ENCODE data around the gene CCNT2.

Gene CCNT2

GRCh38 chr2:134911400-134911785 lies 7.2 kb upstream of the CCNT2 start:
- Histone ChIP-seq H3K9ac (ENCODE audit: low read length) (no peak overlapping the region), H4K8ac (ENCODE audit: low read length) (no peak overlapping the region), H3K18ac (ENCODE audit: low read depth in 1 of 2, low read length in 2 of 2) (no peak overlapping the region), H3K27me3 (ENCODE audit: control insufficient read depth in 1 of 2, insufficient read depth in 1 of 2, low read length in 2 of 2) (no peaks in the 10 kb centered on the region), H3K4ac (ENCODE audit: low read depth in 1 of 2, low read length in 2 of 2) (no peak overlapping the region), H2AFZ (ENCODE audit: low read depth, low read length) (no peak overlapping the region), H2AK5ac (ENCODE audit: low read length, severe bottlenecking) (no peak overlapping the region), H3K9me3 (ENCODE audit: control insufficient read depth, low read length) (no peaks in the 10 kb centered on the region), H2BK5ac (ENCODE audit: low read depth, low read length, poor library complexity, severe bottlenecking) (no peak overlapping the region), H3K4me1 (ENCODE audit: control insufficient read depth, insufficient read depth, low read depth, low read length) (no peaks in the 10 kb centered on the region), H3K4me2 (ENCODE audit: low read length, poor library complexity, severe bottlenecking) (no peak overlapping the region), H3K23ac (ENCODE audit: low read length in 2 of 2) (no peak overlapping the region), H4K91ac (ENCODE audit: low read length) (no peak overlapping the region), H2BK120ac (ENCODE audit: low read depth, low read length) (no peak overlapping the region), H3K14ac (ENCODE audit: low read length in 2 of 2) (no peak overlapping the region), H3K4me3 (ENCODE audit: insufficient read depth in 1 of 2, low read depth in 1 of 2, low read length in 2 of 2) (no peak overlapping the region), H2BK12ac (ENCODE audit: low read length in 2 of 2) (no peak overlapping the region), H3K27ac (ENCODE audit: low read length, poor library complexity, severe bottlenecking) (no peak overlapping the region), H3K79me1 (replicated peaks; ENCODE audit: low read length, poor library complexity, severe bottlenecking) (peaks cover 3% of the 10 kb centered on the region), H3K36me3 (ENCODE audit: control insufficient read depth in 1 of 2, insufficient read depth in 2 of 2, low read depth in 1 of 2, low read length in 2 of 2) (no peaks in the 10 kb centered on the region), H2BK15ac (ENCODE audit: low read depth, poor library complexity, severe bottlenecking) (no peak overlapping the region)
- DNase-seq, result no peak
- 90% methylated on average over 2 of the region's 3 CpGs for WGBS

DNA sequence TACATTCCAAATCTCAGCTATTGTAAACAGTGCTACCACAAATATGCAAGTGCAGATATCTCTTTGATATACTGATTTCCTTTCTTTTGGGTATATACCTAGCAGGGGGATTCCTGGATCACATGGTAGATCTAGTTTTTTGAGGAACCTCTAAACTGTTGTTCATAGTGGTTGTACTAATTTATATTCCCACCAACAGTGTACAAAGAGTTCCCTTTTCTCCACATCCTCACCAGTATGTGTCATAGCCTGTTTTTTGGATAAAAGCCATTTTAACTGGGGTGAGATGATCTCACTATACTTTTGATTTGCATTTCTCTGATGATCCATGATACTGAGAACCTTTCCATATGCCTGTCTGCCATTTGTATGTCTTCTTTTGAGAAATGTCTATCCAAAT lies 6.3 kb upstream of the CCNT2 start:
- no peak overlapping the region for H3K14ac ChIP-seq (ENCODE audit: low read length in 2 of 2)

DNA sequence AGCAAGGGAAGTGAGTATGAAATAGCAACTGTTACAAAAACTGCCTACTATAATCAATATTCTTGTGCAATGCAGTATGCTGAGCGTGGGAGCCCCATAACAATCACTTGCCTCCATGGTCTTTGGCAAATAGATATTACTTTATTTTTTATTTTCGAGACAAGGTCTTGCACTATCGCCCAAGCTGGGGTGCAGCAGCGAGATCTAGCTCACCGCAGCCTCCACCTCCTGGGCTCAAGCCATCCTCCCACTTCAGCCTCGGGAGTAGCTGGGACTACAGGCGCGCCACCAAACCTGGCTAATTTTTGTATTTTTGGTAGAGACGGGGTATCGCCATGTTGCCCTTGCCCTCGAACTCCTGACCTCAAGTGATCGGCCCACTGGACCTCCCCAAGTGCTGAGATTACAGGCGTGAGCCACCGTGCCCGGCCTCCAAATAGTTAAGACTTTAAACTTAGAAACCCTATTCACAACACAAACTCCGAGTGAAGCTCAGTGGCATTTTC lies 1.2 kb upstream of the CCNT2 start:
- Histone ChIP-seq H2AFZ (ENCODE audit: low read depth, low read length) (no peak overlapping the region), H3K23ac (ENCODE audit: low read length in 2 of 2) (no peak overlapping the region), H3K9ac (ENCODE audit: low read length) (peak overlapping the region; percentile 94), H2BK5ac (ENCODE audit: low read depth, low read length, poor library complexity, severe bottlenecking) (no peak overlapping the region), H3K4me3 (ENCODE audit: insufficient read depth in 1 of 2, low read depth in 1 of 2, low read length in 2 of 2) (peak overlapping the region; percentile 37 to 90), H4K8ac (ENCODE audit: low read length) (peak overlapping the region; percentile 52), H3K4me1 (ENCODE audit: control insufficient read depth, insufficient read depth, low read depth, low read length) (peaks cover 3% of the 10 kb centered on the region), H2BK15ac (ENCODE audit: low read depth, poor library complexity, severe bottlenecking) (no peak overlapping the region), H3K27ac (ENCODE audit: low read length, poor library complexity, severe bottlenecking) (peak overlapping the region; percentile 86), H3K27me3 (ENCODE audit: control insufficient read depth in 1 of 2, insufficient read depth in 1 of 2, low read length in 2 of 2) (no peaks in the 10 kb centered on the region), H3K9me3 (ENCODE audit: control insufficient read depth, low read length) (no peaks in the 10 kb centered on the region), H3K36me3 (ENCODE audit: control insufficient read depth in 1 of 2, insufficient read depth in 2 of 2, low read depth in 1 of 2, low read length in 2 of 2) (no peaks in the 10 kb centered on the region), H3K18ac (ENCODE audit: low read depth in 1 of 2, low read length in 2 of 2) (peak overlapping the region in 1 of 2 experiments; percentile 6), H2AK5ac (ENCODE audit: low read length, severe bottlenecking) (no peak overlapping the region), H2BK12ac (ENCODE audit: low read length in 2 of 2) (no peak overlapping the region), H2BK120ac (ENCODE audit: low read depth, low read length) (no peak overlapping the region), H4K91ac (ENCODE audit: low read length) (no peak overlapping the region), H3K14ac (ENCODE audit: low read length in 2 of 2) (no peak overlapping the region), H3K4ac (ENCODE audit: low read depth in 1 of 2, low read length in 2 of 2) (peak overlapping the region in 1 of 2 experiments; percentile 79), H3K4me2 (ENCODE audit: low read length, poor library complexity, severe bottlenecking) (peak overlapping the region; percentile 68), H3K79me1 (replicated peaks; ENCODE audit: low read length, poor library complexity, severe bottlenecking) (peaks cover 2% of the 10 kb centered on the region)
- 44% methylated on average over 16 of the region's 16 CpGs for WGBS
- no peak for DNase-seq

More for the DNA sequence above, 6.3 kb upstream of the CCNT2 start:
- no peak overlapping the region for H2BK12ac ChIP-seq (ENCODE audit: low read length in 2 of 2)
- H2BK120ac ChIP-seq (ENCODE audit: low read depth, low read length), result no peak overlapping the region
- H4K8ac ChIP-seq (ENCODE audit: low read length), result no peak overlapping the region
- peaks cover 3% of the 10 kb centered on the region for H3K79me1 ChIP-seq (replicated peaks; ENCODE audit: low read length, poor library complexity, severe bottlenecking)
- H3K23ac ChIP-seq (ENCODE audit: low read length in 2 of 2), result no peak overlapping the region
- H2AK5ac ChIP-seq (ENCODE audit: low read length, severe bottlenecking), result no peak overlapping the region
- H3K27me3 ChIP-seq (ENCODE audit: control insufficient read depth in 1 of 2, insufficient read depth in 1 of 2, low read length in 2 of 2), result no peaks in the 10 kb centered on the region
- no peak overlapping the region for H3K4ac ChIP-seq (ENCODE audit: low read depth in 1 of 2, low read length in 2 of 2)
- H3K4me3 ChIP-seq (ENCODE audit: insufficient read depth in 1 of 2, low read depth in 1 of 2, low read length in 2 of 2), result no peak overlapping the region
- H2AFZ ChIP-seq (ENCODE audit: low read depth, low read length), result no peak overlapping the region
- H2BK5ac ChIP-seq (ENCODE audit: low read depth, low read length, poor library complexity, severe bottlenecking), result no peak overlapping the region
- no peak overlapping the region for H3K18ac ChIP-seq (ENCODE audit: low read depth in 1 of 2, low read length in 2 of 2)
- H3K36me3 ChIP-seq (ENCODE audit: control insufficient read depth in 1 of 2, insufficient read depth in 2 of 2, low read depth in 1 of 2, low read length in 2 of 2), result no peaks in the 10 kb centered on the region
- no peak overlapping the region for H4K91ac ChIP-seq (ENCODE audit: low read length)
- no peak overlapping the region for H3K4me2 ChIP-seq (ENCODE audit: low read length, poor library complexity, severe bottlenecking)
- H3K4me1 ChIP-seq (ENCODE audit: control insufficient read depth, insufficient read depth, low read depth, low read length), result peaks cover under 1% of the 10 kb centered on the region
- peak; percentile 26 for DNase-seq
- H3K9ac ChIP-seq (ENCODE audit: low read length), result no peak overlapping the region
- no peak overlapping the region for H2BK15ac ChIP-seq (ENCODE audit: low read depth, poor library complexity, severe bottlenecking)
- H3K27ac ChIP-seq (ENCODE audit: low read length, poor library complexity, severe bottlenecking), result no peak overlapping the region
- no peaks in the 10 kb centered on the region for H3K9me3 ChIP-seq (ENCODE audit: control insufficient read depth, low read length)

DNA sequence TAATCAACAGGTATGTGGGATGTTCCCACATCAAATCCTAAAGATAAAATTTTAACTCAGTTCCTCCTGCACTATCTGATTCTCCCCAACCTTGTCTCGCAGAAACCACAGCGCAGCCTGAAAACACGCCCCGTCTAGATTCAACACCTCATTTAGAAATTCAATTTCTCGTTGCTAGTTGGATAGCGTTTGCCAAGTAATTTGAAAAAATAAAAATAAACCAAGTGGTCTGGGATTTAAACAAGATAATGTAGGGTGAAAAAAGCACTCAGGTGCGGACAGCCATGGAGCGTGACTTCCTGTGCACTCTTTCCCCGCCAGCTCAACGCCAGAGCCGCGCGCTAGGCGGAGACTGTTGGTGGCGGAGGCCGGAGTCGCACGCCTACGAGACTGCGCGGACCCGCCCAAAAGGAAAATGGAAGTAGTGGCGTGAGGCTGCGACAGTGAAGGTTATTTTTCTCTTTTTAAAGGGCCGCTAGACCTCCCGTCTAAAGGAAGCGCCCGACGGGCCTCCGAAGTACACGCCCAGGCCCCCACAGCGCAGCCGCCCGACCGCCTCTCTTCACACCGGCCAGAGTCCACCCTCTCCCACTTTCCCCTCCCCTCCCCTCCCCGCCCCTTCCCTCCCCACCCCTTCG lies 615 bp upstream of the CCNT2 start:
- Histone ChIP-seq H3K18ac (ENCODE audit: low read depth in 1 of 2, low read length in 2 of 2) (peak overlapping the region; percentile 6 to 95), H3K79me1 (replicated peaks; ENCODE audit: low read length, poor library complexity, severe bottlenecking) (peaks cover 2% of the 10 kb centered on the region), H2BK120ac (ENCODE audit: low read depth, low read length) (no peak overlapping the region), H4K8ac (ENCODE audit: low read length) (peak overlapping the region; percentile 30), H2BK15ac (ENCODE audit: low read depth, poor library complexity, severe bottlenecking) (no peak overlapping the region), H3K4me1 (ENCODE audit: control insufficient read depth, insufficient read depth, low read depth, low read length) (peaks cover 3% of the 10 kb centered on the region), H3K23ac (ENCODE audit: low read length in 2 of 2) (peak overlapping the region in 1 of 2 experiments; percentile 29), H2BK5ac (ENCODE audit: low read depth, low read length, poor library complexity, severe bottlenecking) (peak overlapping the region; percentile 77), H2AFZ (ENCODE audit: low read depth, low read length) (no peak overlapping the region), H2AK5ac (ENCODE audit: low read length, severe bottlenecking) (no peak overlapping the region), H3K9me3 (ENCODE audit: control insufficient read depth, low read length) (no peaks in the 10 kb centered on the region), H3K27ac (ENCODE audit: low read length, poor library complexity, severe bottlenecking) (peak overlapping the region; percentile 86), H3K4ac (ENCODE audit: low read depth in 1 of 2, low read length in 2 of 2) (peak overlapping the region in 1 of 2 experiments; percentile 58), H3K4me3 (ENCODE audit: insufficient read depth in 1 of 2, low read depth in 1 of 2, low read length in 2 of 2) (peak overlapping the region; percentile 90 to 96), H3K4me2 (ENCODE audit: low read length, poor library complexity, severe bottlenecking) (peak overlapping the region; percentile 68), H3K14ac (ENCODE audit: low read length in 2 of 2) (no peak overlapping the region), H3K36me3 (ENCODE audit: control insufficient read depth in 1 of 2, insufficient read depth in 2 of 2, low read depth in 1 of 2, low read length in 2 of 2) (no peaks in the 10 kb centered on the region), H2BK12ac (ENCODE audit: low read length in 2 of 2) (peak overlapping the region in 1 of 2 experiments; percentile 18), H3K9ac (ENCODE audit: low read length) (peak overlapping the region; percentile 94), H4K91ac (ENCODE audit: low read length) (no peak overlapping the region), H3K27me3 (ENCODE audit: control insufficient read depth in 1 of 2, insufficient read depth in 1 of 2, low read length in 2 of 2) (no peaks in the 10 kb centered on the region)
- peak; percentile 96 for DNase-seq
- under 1% methylated on average over 25 of the region's 38 CpGs for WGBS
